ENCODE measurements around the gene GM2A.

The GM2A gene

DNA sequence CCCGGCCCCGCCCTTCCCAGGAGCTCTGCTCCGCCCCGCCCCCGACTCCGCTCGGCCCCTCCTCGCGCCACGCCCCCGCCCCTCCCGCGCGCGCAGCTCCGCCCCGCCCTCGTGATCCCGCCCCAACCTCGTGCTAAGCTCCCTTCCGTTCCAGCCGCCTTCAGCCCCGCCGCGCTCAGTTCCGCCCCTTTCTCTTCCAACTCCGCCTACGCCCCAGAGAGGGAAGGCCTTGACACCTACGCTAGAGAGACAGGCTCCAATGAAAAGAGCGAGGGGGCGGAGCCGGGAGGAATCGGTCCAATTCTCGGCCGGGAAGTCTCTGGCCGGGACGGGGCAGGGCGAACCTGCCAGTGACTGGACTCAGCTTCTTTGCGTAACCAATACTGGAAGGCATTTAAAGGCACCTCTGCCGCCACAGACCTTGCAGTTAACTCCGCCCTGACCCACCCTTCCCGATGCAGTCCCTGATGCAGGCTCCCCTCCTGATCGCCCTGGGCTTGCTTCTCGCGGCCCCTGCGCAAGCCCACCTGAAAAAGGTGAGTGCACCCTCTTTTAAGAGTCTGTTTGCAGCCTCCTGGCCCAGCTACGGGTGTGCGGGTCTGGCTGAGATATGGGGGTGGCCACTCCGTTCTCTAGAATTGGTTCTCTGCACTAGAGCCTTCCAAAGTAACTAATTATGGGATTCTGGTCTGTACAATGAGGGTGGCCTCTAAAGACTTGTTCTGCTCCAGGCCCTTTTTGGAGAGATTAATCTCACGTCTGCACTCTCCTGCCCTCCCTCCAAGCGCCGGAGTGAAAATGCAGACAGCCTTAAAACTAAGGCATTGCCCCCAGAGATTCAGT lies at the start of gene GM2A:
Gene GM2A (plus strand): TSS at position 424 of the 843 bp plus-strand sequence. CDS start 32 bp downstream, at position 456.
- TF ChIP-seq EZH2phosphoT487 (IDR thresholded peaks at IDR 0.05; ENCODE audit: borderline replicate concordance) = no peak
- TF ChIP-seq, protein P1, sequence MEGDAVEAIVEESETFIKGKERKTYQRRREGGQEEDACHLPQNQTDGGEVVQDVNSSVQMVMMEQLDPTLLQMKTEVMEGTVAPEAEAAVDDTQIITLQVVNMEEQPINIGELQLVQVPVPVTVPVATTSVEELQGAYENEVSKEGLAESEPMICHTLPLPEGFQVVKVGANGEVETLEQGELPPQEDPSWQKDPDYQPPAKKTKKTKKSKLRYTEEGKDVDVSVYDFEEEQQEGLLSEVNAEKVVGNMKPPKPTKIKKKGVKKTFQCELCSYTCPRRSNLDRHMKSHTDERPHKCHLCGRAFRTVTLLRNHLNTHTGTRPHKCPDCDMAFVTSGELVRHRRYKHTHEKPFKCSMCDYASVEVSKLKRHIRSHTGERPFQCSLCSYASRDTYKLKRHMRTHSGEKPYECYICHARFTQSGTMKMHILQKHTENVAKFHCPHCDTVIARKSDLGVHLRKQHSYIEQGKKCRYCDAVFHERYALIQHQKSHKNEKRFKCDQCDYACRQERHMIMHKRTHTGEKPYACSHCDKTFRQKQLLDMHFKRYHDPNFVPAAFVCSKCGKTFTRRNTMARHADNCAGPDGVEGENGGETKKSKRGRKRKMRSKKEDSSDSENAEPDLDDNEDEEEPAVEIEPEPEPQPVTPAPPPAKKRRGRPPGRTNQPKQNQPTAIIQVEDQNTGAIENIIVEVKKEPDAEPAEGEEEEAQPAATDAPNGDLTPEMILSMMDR (conservative IDR thresholded peaks at IDR 0.05; ENCODE audit: low read length) = no peak
- Histone ChIP-seq H3K4me3 (ENCODE audit: low read length, poor library complexity, severe bottlenecking) (peak within 1 kb of the TSS; percentile 86), H3K79me2 (ENCODE audit: insufficient read depth, low read length) (no peaks in the 10 kb centered on the region), H3K36me3 (ENCODE audit: insufficient read depth, low read length) (no peaks in the 10 kb centered on the region), H3K27me3 (ENCODE audit: insufficient read depth, low read length, poor library complexity, severe bottlenecking) (no peaks in the 10 kb centered on the region), H3K9me3 (ENCODE audit: insufficient read depth, low read depth, low read length) (no peaks in the 10 kb centered on the region), H3F3A (ENCODE audit: low read depth) (no peaks in the 10 kb centered on the region), H3K9me2 (replicated peaks; ENCODE audit: low read depth, low read length) (no peaks in the 10 kb centered on the region), H4K20me1 (ENCODE audit: insufficient read depth, low read length, poor library complexity, severe bottlenecking) (no peaks in the 10 kb centered on the region), H3K9ac (ENCODE audit: low read depth, low read length, poor library complexity, severe bottlenecking) (peak within 1 kb of the TSS; percentile 76), H2AFZ (ENCODE audit: low read length) (peak within 1 kb of the TSS; percentile 90), H3K4me2 (ENCODE audit: low read depth, low read length, poor library complexity, severe bottlenecking) (peak within 1 kb of the TSS; percentile 86), H3K4me1 (ENCODE audit: insufficient read depth, low read length, poor library complexity, severe bottlenecking) (peaks cover 29% of the 10 kb centered on the region)

DNA sequence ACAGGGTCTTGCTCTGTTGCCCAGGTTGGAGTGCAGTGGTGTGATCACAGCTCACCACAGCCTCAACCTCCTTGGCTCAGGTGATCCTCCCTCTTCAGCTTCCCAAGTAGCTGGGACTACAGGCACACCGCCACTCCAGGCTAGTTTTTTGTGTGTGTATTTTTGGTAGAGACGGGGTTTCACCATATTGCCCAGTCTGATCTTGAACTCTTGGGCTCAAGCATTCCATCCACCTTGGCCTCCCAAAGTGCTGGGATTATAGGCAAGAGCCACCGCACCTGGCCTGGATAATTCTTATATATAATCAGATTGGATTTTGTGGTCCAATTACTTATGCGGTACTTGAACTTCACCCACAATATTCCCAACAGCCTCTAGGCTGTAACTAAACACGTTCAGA lies 48.9 kb upstream of the GM2A start:
- Histone ChIP-seq H3K36me3 (ENCODE audit: insufficient read depth, low read length) (peaks cover 6% of the 10 kb centered on the region; the same call in 1 of the 2 replicates), H4K20me1 (ENCODE audit: insufficient read depth, low read length, poor library complexity, severe bottlenecking) (no peaks in the 10 kb centered on the region), H3K4me1 (ENCODE audit: insufficient read depth, low read length, poor library complexity, severe bottlenecking) (peaks cover 18% of the 10 kb centered on the region), H3K9me2 (replicated peaks; ENCODE audit: low read depth, low read length) (no peaks in the 10 kb centered on the region), H3K4me2 (ENCODE audit: low read depth, low read length, poor library complexity, severe bottlenecking) (no peak overlapping the region), H3K79me2 (ENCODE audit: insufficient read depth, low read length) (peaks cover 7% of the 10 kb centered on the region; the same call in 1 of the 2 replicates), H3K27me3 (ENCODE audit: insufficient read depth, low read length, poor library complexity, severe bottlenecking) (no peaks in the 10 kb centered on the region), H3K9me3 (ENCODE audit: insufficient read depth, low read depth, low read length) (no peaks in the 10 kb centered on the region), H3F3A (ENCODE audit: low read depth) (no peaks in the 10 kb centered on the region; the same call in 1 of the 2 replicates), H3K9ac (ENCODE audit: low read depth, low read length, poor library complexity, severe bottlenecking) (no peak overlapping the region), H3K4me3 (ENCODE audit: low read length, poor library complexity, severe bottlenecking) (no peak overlapping the region), H2AFZ (ENCODE audit: low read length) (no peak overlapping the region)
- TF ChIP-seq EZH2phosphoT487 (IDR thresholded peaks at IDR 0.05; ENCODE audit: borderline replicate concordance) = no peak
- TF ChIP-seq, protein P1 (conservative IDR thresholded peaks at IDR 0.05; ENCODE audit: low read length) = no peak

DNA sequence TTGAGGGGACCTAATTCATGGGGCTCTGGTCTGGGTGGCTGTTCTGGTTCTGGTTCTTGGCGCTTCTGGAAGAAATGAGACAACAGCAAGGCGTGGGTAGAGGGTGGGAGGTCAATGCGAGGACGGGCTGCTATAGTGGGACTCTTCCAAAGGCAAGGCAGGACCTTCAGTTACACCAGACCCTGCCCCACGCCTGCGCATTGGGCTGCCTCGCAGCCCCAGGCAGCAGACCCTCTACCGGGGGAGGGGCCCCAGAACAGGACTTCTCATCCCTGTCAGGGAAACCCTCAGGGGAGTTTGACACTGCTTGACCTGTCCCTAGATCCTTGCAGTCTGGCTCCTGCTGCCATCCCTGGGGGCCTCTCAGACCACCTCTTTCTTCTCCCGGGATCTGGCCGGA lies 47.6 kb upstream of the GM2A start:
- H3F3A ChIP-seq (ENCODE audit: low read depth) = no peaks in the 10 kb centered on the region; the same call in 1 of the 2 replicates
- no peak overlapping the region for H3K4me3 ChIP-seq (ENCODE audit: low read length, poor library complexity, severe bottlenecking)
- H3K36me3 ChIP-seq (ENCODE audit: insufficient read depth, low read length) = no peaks in the 10 kb centered on the region
- no peak overlapping the region for H3K9ac ChIP-seq (ENCODE audit: low read depth, low read length, poor library complexity, severe bottlenecking)
- peaks cover 25% of the 10 kb centered on the region for H3K4me1 ChIP-seq (ENCODE audit: insufficient read depth, low read length, poor library complexity, severe bottlenecking)
- no peak overlapping the region for H3K4me2 ChIP-seq (ENCODE audit: low read depth, low read length, poor library complexity, severe bottlenecking)
- H3K9me2 ChIP-seq (replicated peaks; ENCODE audit: low read depth, low read length) = no peaks in the 10 kb centered on the region
- H3K9me3 ChIP-seq (ENCODE audit: insufficient read depth, low read depth, low read length) = no peaks in the 10 kb centered on the region
- H4K20me1 ChIP-seq (ENCODE audit: insufficient read depth, low read length, poor library complexity, severe bottlenecking) = no peaks in the 10 kb centered on the region
- no peak overlapping the region for H2AFZ ChIP-seq (ENCODE audit: low read length)
- H3K27me3 ChIP-seq (ENCODE audit: insufficient read depth, low read length, poor library complexity, severe bottlenecking) = no peaks in the 10 kb centered on the region
- TF ChIP-seq, protein P1 (conservative IDR thresholded peaks at IDR 0.05; ENCODE audit: low read length) = no peak
- peaks cover 18% of the 10 kb centered on the region; the same call in 1 of the 2 replicates for H3K79me2 ChIP-seq (ENCODE audit: insufficient read depth, low read length)
